Kidney (tissue), 14 donors: ENCODE results near the gene TRPM2. TPM values are rescaled to one million over a fixed set of nuclear protein-coding genes. Genes with fewer than 3 reads are reported as not detected.

Source experiments
- DNase-seq, 5 donors: peaks; one replicate each; pipeline ENCODE4 v3.0.0-alpha.2; 2013 to 2020
- FAIRE-seq: peaks from 2 replicates; lab custom pipeline; 2012; peaks lifted over from hg19 to GRCh38; lab: Jason Lieb, UNC
- H3K27ac ChIP-seq, 2 donors: one replicate each; pipeline ENCODE4 v1.7.0; 2013; ENCODE audit warnings: low read depth in 2 of 2, low read length in 2 of 2, inconsistent platforms in 1 of 2
- H3K27me3 ChIP-seq: one replicate; pipeline ENCODE4 v1.7.1; 2013; ENCODE audit warnings: low read length, inconsistent platforms; ENCODE audit not compliant: control insufficient read depth, insufficient read depth
- H3K36me3 ChIP-seq, 3 donors: one replicate each; pipeline versions ENCODE4 v1.7.0 to v1.7.1; 2013; ENCODE audit warnings: low read length in 3 of 3, control low read depth in 1 of 3, inconsistent platforms in 1 of 3; ENCODE audit not compliant: insufficient read depth in 3 of 3, control insufficient read depth in 2 of 3
- H3K4me1 ChIP-seq, 3 donors: one replicate each; pipeline versions ENCODE4 v1.7.0 to v1.7.1; 2013; ENCODE audit warnings: low read length in 3 of 3, inconsistent platforms in 1 of 3, low read depth in 1 of 3; ENCODE audit not compliant: control insufficient read depth in 2 of 3, insufficient read depth in 2 of 3
- H3K4me3 ChIP-seq, 3 donors: one replicate each; pipeline versions ENCODE4 v1.7.0 to v1.8.1; 2013; ENCODE audit warnings: low read length in 3 of 3, control low read depth in 1 of 3, inconsistent platforms in 1 of 3
- H3K9ac ChIP-seq, 3 donors: one replicate each; pipeline versions ENCODE4 v1.7.0 to v1.7.1; 2013; ENCODE audit warnings: low read length in 3 of 3, control low read depth in 1 of 3, inconsistent platforms in 1 of 3
- H3K9me3 ChIP-seq, 3 donors: one replicate each; pipeline versions ENCODE4 v1.7.0 to v1.7.1; 2013; ENCODE audit warnings: low read length in 3 of 3, control low read depth in 1 of 3, inconsistent platforms in 1 of 3; ENCODE audit not compliant: control insufficient read depth in 2 of 3, insufficient read depth in 1 of 3
- intact Hi-C: fragments of 100-400 bp; cut with DNase I; formaldehyde crosslinking; loops from one replicate; pipeline ENCODE4 v1.11.1; 2022
- polyA plus RNA-seq: library from polyadenylated mRNA; stranded (reverse); fragments of 350-450 nt; fragmentation: Illumina TruSeq; extraction: RNeasy Lipid Tissue Mini Kit (QIAGEN cat#74804); gene quantifications from one replicate; pipeline ENCODE4 v1.2.3, GENCODE V29; 2014; ENCODE audit warnings: low read depth, low replicate concordance; ENCODE audit not compliant: insufficient read depth
- total RNA-seq: library from RNA; stranded (reverse); fragmentation: NEBNext Ultra II Directional; extraction: Animal tissue kit (Norgen Biotek cat#: 25700); gene quantifications from one replicate; pipeline ENCODE4 v1.2.1, GENCODE V29; 2021
- TF ChIP-seq, protein P1 (sequence below): IDR thresholded peaks from 3 replicates; pipeline ENCODE4 v1.5.1; 2012; ENCODE audit warnings: mild to moderate bottlenecking, moderate library complexity, borderline replicate concordance; ENCODE audit not compliant: insufficient read depth; ENCODE audit errors: extremely low read depth
- donor health status: control.
- donor health status: control.
- donor health status: control.
- donor health status: control.
- donor health status: control.
- donor health status: DM: yes; HTN: yes; CAD: no.
- donor health status: Normal renal cell carcinoma (clear cell type).

TRPM2 gene
- total and polyA plus RNA-seq, 2 donors from 2014 or later: 2.0 to 11.5 TPM

DNA sequence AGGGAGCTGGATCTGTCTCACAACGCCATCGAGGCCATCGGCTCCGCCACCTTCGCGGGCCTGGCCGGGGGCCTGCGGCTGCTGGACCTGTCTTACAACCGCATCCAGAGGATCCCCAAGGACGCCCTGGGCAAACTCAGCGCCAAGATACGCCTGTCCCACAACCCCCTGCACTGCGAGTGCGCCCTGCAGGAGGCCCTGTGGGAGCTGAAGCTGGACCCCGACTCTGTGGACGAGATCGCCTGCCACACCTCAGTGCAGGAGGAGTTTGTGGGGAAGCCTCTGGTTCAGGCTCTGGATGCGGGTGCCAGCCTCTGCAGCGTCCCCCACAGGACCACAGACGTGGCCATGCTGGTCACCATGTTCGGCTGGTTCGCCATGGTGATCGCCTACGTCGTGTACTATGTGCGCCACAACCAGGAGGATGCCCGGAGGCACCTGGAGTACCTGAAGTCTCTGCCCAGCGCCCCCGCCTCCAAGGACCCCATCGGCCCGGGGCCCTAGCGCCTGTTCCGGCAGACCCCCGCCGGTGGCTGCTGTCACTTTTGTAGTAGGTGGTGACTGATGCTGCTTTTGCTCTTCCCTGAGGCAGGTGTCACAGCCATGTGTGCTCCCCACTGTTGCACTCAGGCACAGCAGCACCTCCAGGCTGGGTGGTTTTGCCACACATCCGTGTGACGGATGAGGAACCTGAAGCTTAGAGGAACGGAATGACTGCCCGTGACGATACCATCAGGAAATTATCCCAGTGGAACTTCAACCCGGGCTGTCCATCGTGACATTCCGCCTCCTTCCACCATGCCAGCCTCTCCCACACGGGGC is 103.7 kb downstream of the TRPM2 start:
- Histone ChIP-seq H3K4me1 (no peaks in the 10 kb centered on the region), H3K4me3 (no peak overlapping the region), H3K27me3 (no peaks in the 10 kb centered on the region), H3K9ac (no peak overlapping the region), H3K27ac (no peak overlapping the region), H3K9me3 (peaks cover 0 to 12% (median 0%) of the 10 kb centered on the region in 3 donors), H3K36me3 (no peaks in the 10 kb centered on the region)
- intact Hi-C loops: no loop called here
- DNase-seq (peak in 2 of 5 donors; percentile 53 to 69), FAIRE-seq (no peak)
- TF ChIP-seq, protein P1, sequence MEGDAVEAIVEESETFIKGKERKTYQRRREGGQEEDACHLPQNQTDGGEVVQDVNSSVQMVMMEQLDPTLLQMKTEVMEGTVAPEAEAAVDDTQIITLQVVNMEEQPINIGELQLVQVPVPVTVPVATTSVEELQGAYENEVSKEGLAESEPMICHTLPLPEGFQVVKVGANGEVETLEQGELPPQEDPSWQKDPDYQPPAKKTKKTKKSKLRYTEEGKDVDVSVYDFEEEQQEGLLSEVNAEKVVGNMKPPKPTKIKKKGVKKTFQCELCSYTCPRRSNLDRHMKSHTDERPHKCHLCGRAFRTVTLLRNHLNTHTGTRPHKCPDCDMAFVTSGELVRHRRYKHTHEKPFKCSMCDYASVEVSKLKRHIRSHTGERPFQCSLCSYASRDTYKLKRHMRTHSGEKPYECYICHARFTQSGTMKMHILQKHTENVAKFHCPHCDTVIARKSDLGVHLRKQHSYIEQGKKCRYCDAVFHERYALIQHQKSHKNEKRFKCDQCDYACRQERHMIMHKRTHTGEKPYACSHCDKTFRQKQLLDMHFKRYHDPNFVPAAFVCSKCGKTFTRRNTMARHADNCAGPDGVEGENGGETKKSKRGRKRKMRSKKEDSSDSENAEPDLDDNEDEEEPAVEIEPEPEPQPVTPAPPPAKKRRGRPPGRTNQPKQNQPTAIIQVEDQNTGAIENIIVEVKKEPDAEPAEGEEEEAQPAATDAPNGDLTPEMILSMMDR: no peak

GRCh38 chr21:44458971-44459711 is 105.7 kb downstream of the TRPM2 start:
- DNase-seq (peak in 2 of 5 donors; percentile 39 to 73), FAIRE-seq (no peak)
- H3K9ac ChIP-seq: no peak overlapping the region

DNA sequence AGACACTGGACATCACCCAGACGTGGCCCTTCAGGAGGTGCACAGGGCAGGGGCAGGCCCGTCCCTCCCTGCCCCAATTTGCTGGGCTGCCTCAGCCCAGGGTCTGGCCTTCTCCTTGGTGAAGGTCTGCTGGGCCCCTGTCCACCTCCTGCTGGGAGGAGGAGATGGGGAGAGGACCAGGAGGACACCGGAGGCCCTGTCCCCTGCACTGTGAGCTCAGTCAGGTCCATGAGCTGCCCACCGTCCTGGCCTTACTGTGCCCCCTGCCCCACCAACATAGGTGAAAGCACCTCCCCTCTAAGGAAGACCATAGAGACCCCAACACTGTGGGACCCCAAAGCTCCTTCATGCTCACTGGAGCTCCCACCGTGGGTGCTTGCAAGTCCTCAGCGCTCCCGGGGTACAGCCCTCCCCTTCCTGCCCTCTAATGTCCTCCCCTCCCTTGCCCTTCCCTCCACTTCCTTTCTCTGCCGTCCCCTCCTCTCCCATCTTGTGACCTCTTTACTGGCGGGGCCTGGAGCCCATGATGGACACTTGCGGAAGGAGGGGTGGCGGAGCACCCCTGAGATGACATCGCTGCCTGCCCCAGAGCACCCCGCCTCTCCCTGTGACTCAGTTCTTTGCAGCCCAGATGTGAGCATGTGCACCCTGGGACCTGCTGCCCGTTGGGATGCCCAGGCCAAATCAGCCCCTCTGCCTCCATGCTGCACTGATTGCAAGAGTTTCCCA is 106.5 kb downstream of the TRPM2 start:
- no peaks in the 10 kb centered on the region for H3K9me3 ChIP-seq
- no peaks in the 10 kb centered on the region for H3K36me3 ChIP-seq
- TF ChIP-seq, protein P1: no peak
- intact Hi-C loops: no loop called here
- H3K27me3 ChIP-seq: no peaks in the 10 kb centered on the region
- no peak for FAIRE-seq
- H3K4me3 ChIP-seq: no peak overlapping the region
- no peak overlapping the region for H3K27ac ChIP-seq
- no peak for DNase-seq
- H3K4me1 ChIP-seq: no peaks in the 10 kb centered on the region
- no peak overlapping the region for H3K9ac ChIP-seq

More at GRCh38 chr21:44458971-44459711, 105.7 kb downstream of the TRPM2 start:
- H3K9me3 ChIP-seq: peaks cover 0 to 7% (median 0%) of the 10 kb centered on the region in 3 donors
- no peaks in the 10 kb centered on the region for H3K36me3 ChIP-seq
- intact Hi-C loops: no loop called here
- no peaks in the 10 kb centered on the region for H3K4me1 ChIP-seq
- no peaks in the 10 kb centered on the region for H3K27me3 ChIP-seq
- TF ChIP-seq, protein P1: no peak
- H3K4me3 ChIP-seq: no peak overlapping the region
- no peak overlapping the region for H3K27ac ChIP-seq
